HCT116 (cell line): Measurements from ENCODE around the gene MUSTN1. TPM values are rescaled to one million over a fixed set of nuclear protein-coding genes. Genes with fewer than 3 reads are reported as not detected.
A peak's percentile ranks its signal among the peaks of the same experiment; 100 is the strongest.

Experiments
- ATAC-seq: fragments of 200-7000 bp; cut with Tn5 transposase; 2 replicates; pipeline ENCODE4 v1.9.1; 2020; ENCODE audit warnings: mild to moderate bottlenecking, moderate library complexity
- BruUV-seq: library from RNA; stranded (reverse); fragments of 400-500 nt; replicated peaks from 2 replicates; lab custom pipeline; 2021; lab: Mats Ljungman, UMichigan
- CTCF ChIA-PET: fragments of 300-600 bp; sonication (Branson Sonifier 250); formaldehyde crosslinking; loops from one replicate; lab custom pipeline; 2021; ENCODE audit warnings: antibody characterized with exemption; lab: Charles Lee
- POLR2A ChIA-PET: fragments of 300-600, 350-600 bp; sonication (Branson Sonifier 250); formaldehyde crosslinking; loops from one replicate; lab custom pipeline; 2021; ENCODE audit warnings: antibody characterized with exemption; lab: Charles Lee
- RAD21 ChIA-PET, 2 experiments: fragments of 300-600 bp; sonication (Branson Sonifier 250); formaldehyde crosslinking; loops; one replicate each; lab custom pipeline; 2023; ENCODE audit warnings: low total read pairs in 2 of 2; ENCODE audit not compliant: uncharacterized antibody in 2 of 2, unreplicated experiment in 2 of 2, low non-redundant PET in 1 of 2; lab: Charles Lee
- DNase-seq: peaks from one replicate; pipeline ENCODE4 v3.0.0-alpha.2; 2010; ENCODE audit warnings: low read depth, low spot score
- H2AFZ ChIP-seq: fragments of 200-600 bp; shearing (Covaris generic), sonication (generic); 2 replicates; pipeline ENCODE4 v1.6.1; 2017; ENCODE audit warnings: low read depth, mixed run types, mixed read lengths, antibody characterized with exemption, low read length; ENCODE audit not compliant: poor library complexity, severe bottlenecking
- H3K27ac ChIP-seq: 2 replicates; pipeline ENCODE4 v1.5.1; 2012; ENCODE audit warnings: low read depth, low read length
- H3K27me3 ChIP-seq: fragments of 200-600 bp; sonication (generic); 2 replicates; pipeline ENCODE4 v1.6.1; 2016; ENCODE audit warnings: mixed run types, low read length, mixed read lengths; ENCODE audit not compliant: insufficient read depth
- H3K36me3 ChIP-seq, 2 experiments: fragments of 200-500 bp in 1 of 2; fragments of 200-600 bp in 1 of 2; sonication (Bioruptor generic) in 1 of 2; sonication (generic) in 1 of 2; 2 replicates each; pipeline versions ENCODE4 v1.5.1 to v1.6.1; 2014 to 2016; ENCODE audit warnings: low read length in 2 of 2, inconsistent platforms in 1 of 2, mixed read lengths in 1 of 2, mixed run types in 1 of 2; ENCODE audit not compliant: insufficient read depth in 2 of 2, control insufficient read depth in 1 of 2
- H3K4me1 ChIP-seq, 2 experiments: fragments of 200-600 bp in 1 of 2; sonication (generic) in 1 of 2; 2 replicates each; pipeline versions ENCODE4 v1.5.1 to v1.6.1; 2012 to 2017; ENCODE audit warnings: low read length in 2 of 2, inconsistent platforms in 1 of 2, mild to moderate bottlenecking in 1 of 2, mixed read lengths in 1 of 2, mixed run types in 1 of 2, moderate library complexity in 1 of 2; ENCODE audit not compliant: insufficient read depth in 2 of 2, control insufficient read depth in 1 of 2
- H3K4me2 ChIP-seq: fragments of 200-600 bp; sonication (generic); 2 replicates; pipeline ENCODE4 v1.6.1; 2017; ENCODE audit warnings: mixed run types, low read length, mixed read lengths
- H3K4me3 ChIP-seq, 2 experiments: fragments of 200-600 bp in 1 of 2; sonication (generic) in 1 of 2; replicated peaks in 1 of 2; 2 replicates each; pipeline ENCODE4 v1.5.1; 2011 to 2016; ENCODE audit warnings: low read length in 2 of 2, control low read depth in 1 of 2, low read depth in 1 of 2, mild to moderate bottlenecking in 1 of 2, mixed read lengths in 1 of 2, mixed run types in 1 of 2
- H3K79me2 ChIP-seq: fragments of 200-600 bp; sonication (generic); 2 replicates; pipeline ENCODE4 v1.6.1; 2017; ENCODE audit warnings: mild to moderate bottlenecking, mixed run types, low read length, moderate library complexity, mixed read lengths; ENCODE audit not compliant: insufficient read depth
- H3K9ac ChIP-seq: fragments of 200-600 bp; sonication (generic); 2 replicates; pipeline ENCODE4 v1.6.1; 2016; ENCODE audit warnings: low read length, mixed read lengths
- H3K9me2 ChIP-seq: fragments of 200-600 bp; sonication (generic), shearing (Covaris generic); 2 replicates; pipeline ENCODE4 v1.6.1; 2017; ENCODE audit warnings: mixed run types, mild to moderate bottlenecking, moderate library complexity; ENCODE audit not compliant: insufficient read depth
- H3K9me3 ChIP-seq, 2 experiments: fragments of 200-500 bp in 1 of 2; fragments of 200-600 bp in 1 of 2; sonication (Bioruptor generic) in 1 of 2; sonication (generic) in 1 of 2; 2 replicates each; pipeline ENCODE4 v1.6.1; 2014 to 2017; ENCODE audit warnings: low read length in 2 of 2, mixed read lengths in 2 of 2, inconsistent platforms in 1 of 2, low read depth in 1 of 2, mild to moderate bottlenecking in 1 of 2, mixed run types in 1 of 2, moderate library complexity in 1 of 2; ENCODE audit not compliant: control insufficient read depth in 1 of 2, insufficient read depth in 1 of 2
- H4K20me1 ChIP-seq: fragments of 200-600 bp; sonication (generic), shearing (Covaris generic); 2 replicates; pipeline ENCODE4 v1.6.1; 2017; ENCODE audit warnings: mixed run types, mild to moderate bottlenecking, moderate library complexity; ENCODE audit not compliant: insufficient read depth
- CBX3 ChIP-seq: IDR thresholded peaks from 2 replicates; pipeline ENCODE4 v1.6.1; 2012; ENCODE audit warnings: low read depth
- CTCF ChIP-seq, 3 experiments: fragments of 200-600 bp in 1 of 3; sonication (generic) in 1 of 3; IDR thresholded peaks in 2 of 3; conservative IDR thresholded peaks in 1 of 3; 2 replicates each; pipeline ENCODE4 v1.5.1; 2012 to 2017; ENCODE audit warnings: low read depth in 2 of 3, low read length in 2 of 3, antibody characterized with exemption in 1 of 3, borderline replicate concordance in 1 of 3, control low read depth in 1 of 3, mild to moderate bottlenecking in 1 of 3, mixed read lengths in 1 of 3, mixed run types in 1 of 3, moderate library complexity in 1 of 3; ENCODE audit not compliant: insufficient read depth in 1 of 3
- ELF1 ChIP-seq: IDR thresholded peaks from 2 replicates; pipeline ENCODE4 v1.6.1; 2012; ENCODE audit warnings: low read depth, borderline replicate concordance
- POLR2A ChIP-seq: IDR thresholded peaks from 2 replicates; pipeline ENCODE4 v1.7.0; 2011; ENCODE audit warnings: borderline replicate concordance; ENCODE audit not compliant: insufficient read depth, insufficient read length; ENCODE audit errors: extremely low read depth
- ZFX ChIP-seq: fragments of 450-650 bp; IDR thresholded peaks from 2 replicates; pipeline ENCODE4 v1.6.1; 2017
- ZNF274 ChIP-seq: fragments of 200-500 bp; sonication (Bioruptor generic); IDR thresholded peaks from 2 replicates; pipeline ENCODE4 v1.6.1; 2014; ENCODE audit warnings: mild to moderate bottlenecking, low read depth, low read length, inconsistent platforms
- intact Hi-C: fragments of 100-400 bp; cut with micrococcal nuclease; formaldehyde crosslinking; loops from 2 replicates; pipeline ENCODE4 v1.10.0; 2022
- total RNA-seq: library from RNA; stranded (reverse); gene quantifications from one replicate; pipeline ENCODE4 v1.2.1, GENCODE V29; 2021; ENCODE audit not compliant: unreplicated experiment

The MUSTN1 gene
- total RNA-seq, 1 experiment from 2014 or later = 0.44 TPM

GRCh38 chr3:52800079-52800478 lies 34.7 kb downstream of the MUSTN1 start:
- Histone ChIP-seq H3K4me3 (no peak overlapping the region), H4K20me1 (no peaks in the 10 kb centered on the region), H3K27me3 (no peaks in the 10 kb centered on the region), H3K79me2 (no peaks in the 10 kb centered on the region), H2AFZ (no peak overlapping the region), H3K36me3 (no peaks in the 10 kb centered on the region), H3K4me2 (no peak overlapping the region), H3K4me1 (peaks cover 0 to 7% of the 10 kb centered on the region in 2 experiments; a peak in 1 of 4 replicates), H3K9ac (no peak overlapping the region), H3K9me3 (no peaks in the 10 kb centered on the region), H3K9me2 (no peaks in the 10 kb centered on the region), H3K27ac (no peak overlapping the region)
- RAD21 ChIA-PET = no interaction called here
- intact Hi-C loops = no loop called here
- CTCF ChIA-PET = interaction anchor here (1.2 kb wide), 1 partner anchor 12 kb away, joined by 3 read pairs; no protein-coding TSS in a partner anchor
- no TSS peak for BruUV-seq
- POLR2A ChIA-PET = no interaction called here
- TF ChIP-seq ZNF274 (no peak), ELF1 (no peak), ZFX (no peak), CBX3 (no peak)
- TF ChIP-seq, all 23 proteins: peak for 0
- no peak for ATAC-seq
- DNase-seq = no peak

GRCh38 chr3:52798978-52799476 lies 35.8 kb downstream of the MUSTN1 start:
- Histone ChIP-seq H4K20me1 (no peaks in the 10 kb centered on the region), H3K27me3 (no peaks in the 10 kb centered on the region), H3K9me3 (no peaks in the 10 kb centered on the region), H3K4me2 (no peak overlapping the region), H3K9ac (no peak overlapping the region), H3K4me3 (no peak overlapping the region), H3K36me3 (no peaks in the 10 kb centered on the region), H3K4me1 (peaks cover 0 to 7% of the 10 kb centered on the region in 2 experiments; a peak in 1 of 4 replicates), H3K27ac (no peak overlapping the region), H2AFZ (peak overlapping the region; percentile 22), H3K9me2 (no peaks in the 10 kb centered on the region), H3K79me2 (no peaks in the 10 kb centered on the region)
- intact Hi-C loops = no loop called here
- CTCF ChIA-PET = interaction anchor here (0.6 to 1.3 kb wide), 6 partner anchors 9 to 33 kb away, joined by 3 to 5 read pairs (median 4); no protein-coding TSS in a partner anchor
- DNase-seq (peak; percentile 31), ATAC-seq (peak; percentile 95)
- no TSS peak for BruUV-seq
- POLR2A ChIA-PET = interaction anchor here (1.2 kb wide), 1 partner anchor 11 kb away, joined by 3 read pairs; no protein-coding TSS in a partner anchor
- RAD21 ChIA-PET = no interaction called here
- no peak for TF ChIP-seq POLR2A
- TF ChIP-seq CTCF (IDR thresholded peaks at IDR 0.05 in 2 of 3, conservative IDR thresholded peaks at IDR 0.05 in 1 of 3; ENCODE audit: borderline replicate concordance in 1 of 3, insufficient read depth in 1 of 3, low read depth in 2 of 3, low read length in 2 of 3) = peak in 2 of 3 experiments; percentile 81 to 86; a peak in 5 of 6 replicates
